Bronchial epithelial cell (primary cell): ENCODE measurements around the gene VSTM2L. TPM values are rescaled to one million over a fixed set of nuclear protein-coding genes. Genes with fewer than 3 reads are reported as not detected.

Experiments
- DNase-seq: peaks from one replicate; pipeline ENCODE4 v3.0.0-alpha.2; 2010; ENCODE audit warnings: low read depth
- FAIRE-seq: peaks from 2 replicates; lab custom pipeline; 2011; peaks lifted over from hg19 to GRCh38; lab: Jason Lieb, UNC
- H3K27me3 ChIP-seq: 2 replicates; pipeline ENCODE4 v1.5.1; 2011; ENCODE audit warnings: low read length; ENCODE audit not compliant: control insufficient read depth, insufficient read depth
- H3K36me3 ChIP-seq: 2 replicates; pipeline ENCODE4 v1.5.1; 2011; ENCODE audit warnings: low read length; ENCODE audit not compliant: control insufficient read depth, insufficient read depth
- H3K4me3 ChIP-seq: 2 replicates; pipeline ENCODE4 v1.5.1; 2011; ENCODE audit warnings: mild to moderate bottlenecking, low read depth, low read length, control low read depth
- CTCF ChIP-seq: IDR thresholded peaks from 2 replicates; pipeline ENCODE4 v1.5.1; 2011; ENCODE audit warnings: mild to moderate bottlenecking, moderate library complexity, low read length, control low read depth, inconsistent platforms; ENCODE audit not compliant: insufficient read depth, severe bottlenecking
- total RNA-seq: library from RNA; depleted of rRNA; stranded (reverse); fragments of >200 nt; gene quantifications from 2 replicates; pipeline ENCODE4 v1.2.1, GENCODE V29; 2014

The VSTM2L gene
- total RNA-seq, 1 donor from 2014 or later: 5.0 TPM

- FAIRE-seq: no peak
- TF ChIP-seq CTCF: no peak
- no peaks in the 10 kb centered on the region for H3K27me3 ChIP-seq
These were observed 9.9 kb downstream of the VSTM2L start for GRCh38 chr20:37912874-37913273.

GRCh38 chr20:37913567-37914366 lies 10.8 kb downstream of the VSTM2L start:
- H3K27me3 ChIP-seq: no peaks in the 10 kb centered on the region
- no peak for FAIRE-seq

More at GRCh38 chr20:37912874-37913273, 9.9 kb downstream of the VSTM2L start:
- DNase-seq: no peak
- no peak overlapping the region for H3K4me3 ChIP-seq
- H3K36me3 ChIP-seq: no peaks in the 10 kb centered on the region

GRCh38 chr20:37914367-37914671 lies 11.4 kb downstream of the VSTM2L start:
- FAIRE-seq (no peak), DNase-seq (no peak)
- H3K27me3 ChIP-seq: no peaks in the 10 kb centered on the region
- no peak for TF ChIP-seq CTCF
- no peak overlapping the region for H3K4me3 ChIP-seq
- no peaks in the 10 kb centered on the region for H3K36me3 ChIP-seq

More at GRCh38 chr20:37913567-37914366, 10.8 kb downstream of the VSTM2L start:
- H3K36me3 ChIP-seq: no peaks in the 10 kb centered on the region
- no peak for DNase-seq
- no peak overlapping the region for H3K4me3 ChIP-seq
- no peak for TF ChIP-seq CTCF

- no peak for FAIRE-seq
- no peak for DNase-seq
- no peak for TF ChIP-seq CTCF
- H3K36me3 ChIP-seq: no peaks in the 10 kb centered on the region
- no peak overlapping the region for H3K4me3 ChIP-seq
- no peaks in the 10 kb centered on the region for H3K27me3 ChIP-seq
These were observed 11.9 kb downstream of the VSTM2L start for GRCh38 chr20:37914672-37915433.

GRCh38 chr20:37915434-37915787 lies 12.5 kb downstream of the VSTM2L start:
- no peak for FAIRE-seq

More at GRCh38 chr20:37915434-37915787, 12.5 kb downstream of the VSTM2L start:
- no peak for DNase-seq
- H3K27me3 ChIP-seq: no peaks in the 10 kb centered on the region
- H3K36me3 ChIP-seq: no peaks in the 10 kb centered on the region
- no peak for TF ChIP-seq CTCF
- H3K4me3 ChIP-seq: no peak overlapping the region
